Activated CD8-positive, alpha-beta memory T cell treated with anti-CD3 and anti-CD28 coated beads for 48 hours (primary cell): ENCODE data around the gene HAP1.
"Not testable (repeated sequence)": the region's sequence is repeated elsewhere in the genome, so short reads cannot be mapped to it uniquely, and the experiment has no call there.

Experiments used
- DNase-seq, 3 experiments: peaks; one replicate each; pipeline ENCODE4 v3.0.0-alpha.2; 2020; ENCODE audit warnings: low read depth in 2 of 3, low spot score in 2 of 3

The HAP1 gene

DNA sequence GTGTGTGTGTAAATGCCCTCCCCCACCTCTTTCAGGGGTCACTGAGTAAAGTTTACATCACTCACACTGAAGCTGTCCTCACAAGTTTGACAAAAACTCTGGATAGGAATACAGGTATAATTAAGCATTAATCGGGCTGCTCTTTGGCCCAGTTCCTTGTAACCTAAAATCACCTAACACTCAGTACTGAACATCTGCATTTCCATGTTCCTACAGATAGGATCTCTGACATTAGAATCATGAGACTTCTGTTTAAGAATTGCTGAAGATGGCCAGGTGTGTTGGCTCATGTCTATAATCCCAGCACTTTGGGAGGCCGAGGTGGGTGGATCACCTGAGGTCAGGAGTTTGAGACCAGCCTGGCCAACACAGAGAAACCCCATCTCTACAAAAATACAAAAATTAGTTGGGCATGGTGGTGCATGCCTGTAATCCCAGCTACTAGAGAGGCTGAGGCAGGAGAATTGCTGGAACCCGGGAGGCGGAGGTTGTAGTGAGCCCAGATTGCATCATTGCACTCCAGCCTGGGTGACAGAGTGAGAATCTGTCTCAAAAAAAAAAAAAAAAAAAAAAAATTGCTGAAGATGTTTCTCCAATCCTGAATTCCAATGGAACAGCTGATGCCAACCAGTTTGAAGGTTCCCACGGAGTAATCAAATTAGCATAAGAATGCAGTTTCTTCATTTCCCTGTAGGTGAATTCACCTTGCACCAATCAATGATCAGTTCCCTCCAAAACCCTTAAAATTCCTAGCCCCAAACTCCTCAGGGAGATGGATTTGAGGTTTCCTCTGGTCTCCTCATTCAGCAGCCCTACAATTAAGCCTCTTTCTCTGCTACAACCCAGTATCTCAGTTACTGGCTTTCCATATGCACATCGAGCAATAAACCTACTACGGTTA is 59.0 kb downstream of the HAP1 start:
- DNase-seq, result not testable (repeated sequence)
